HEK293T (cell line): ENCODE data around the gene TGFB2.

Source experiments
- ARNT ChIP-seq: fragments of 450-650 bp; IDR thresholded peaks from 2 replicates; pipeline ENCODE4 v1.6.1; 2017; ENCODE audit warnings: mild to moderate bottlenecking
- BHLHE40 ChIP-seq: fragments of 450-650 bp; IDR thresholded peaks from 2 replicates; pipeline ENCODE4 v1.6.1; 2016; ENCODE audit warnings: mild to moderate bottlenecking, moderate library complexity, borderline replicate concordance
- ELF4 ChIP-seq: fragments of 450-650 bp; IDR thresholded peaks from 2 replicates; pipeline ENCODE4 v1.6.1; 2017; ENCODE audit warnings: antibody characterized with exemption
- FOXA1 ChIP-seq: fragments of 450-650 bp; IDR thresholded peaks from 2 replicates; pipeline ENCODE4 v1.6.1; 2016; ENCODE audit warnings: mild to moderate bottlenecking
- FOXM1 ChIP-seq: fragments of 450-650 bp; IDR thresholded peaks from 2 replicates; pipeline ENCODE4 v1.6.1; 2017; ENCODE audit warnings: mild to moderate bottlenecking, borderline replicate concordance
- HDGF ChIP-seq: fragments of 450-650 bp; IDR thresholded peaks from 2 replicates; pipeline ENCODE4 v1.6.1; 2017; ENCODE audit warnings: antibody characterized with exemption, borderline replicate concordance
- LEF1 ChIP-seq: fragments of 450-650 bp; IDR thresholded peaks from 2 replicates; pipeline ENCODE4 v1.6.1; 2017; ENCODE audit warnings: mild to moderate bottlenecking, borderline replicate concordance
- NFRKB ChIP-seq: fragments of 450-650 bp; IDR thresholded peaks from 2 replicates; pipeline ENCODE4 v1.6.1; 2016; ENCODE audit warnings: mild to moderate bottlenecking, moderate library complexity
- SP1 ChIP-seq: fragments of 450-650 bp; IDR thresholded peaks from 2 replicates; pipeline ENCODE4 v1.6.1; 2017
- SUZ12 ChIP-seq: fragments of 450-650 bp; IDR thresholded peaks from 2 replicates; pipeline ENCODE4 v1.6.1; 2016; ENCODE audit warnings: mild to moderate bottlenecking
- TARDBP ChIP-seq: fragments of 450-650 bp; IDR thresholded peaks from 2 replicates; pipeline ENCODE4 v1.6.1; 2016
- ZNF384 ChIP-seq: fragments of 450-650 bp; IDR thresholded peaks from 2 replicates; pipeline ENCODE4 v1.6.1; 2016
- TF ChIP-seq, protein P1 (sequence below): fragments of 450-650 bp; IDR thresholded peaks from 2 replicates; pipeline ENCODE4 v1.6.1; 2016

DNA sequence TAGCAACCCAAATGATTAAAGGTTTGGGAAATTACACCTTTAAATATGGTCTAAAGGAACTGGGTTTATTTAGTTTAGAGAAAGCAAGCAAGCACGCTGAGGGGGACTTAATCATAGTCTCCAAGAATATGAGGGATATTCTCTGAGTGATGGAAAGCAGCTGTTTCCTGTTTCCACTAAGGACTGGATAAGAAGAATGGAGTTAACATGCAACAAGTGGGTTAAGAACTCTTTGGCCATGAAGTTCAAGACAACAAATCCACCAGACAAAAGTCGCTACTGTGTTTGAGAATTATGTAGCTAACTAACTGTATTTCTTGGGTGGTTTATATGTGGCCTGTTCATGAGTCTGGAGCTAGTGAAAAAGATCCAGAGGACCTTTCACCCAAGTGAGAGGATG, 85.7 kb downstream of the TGFB2 start:
- TF ChIP-seq ELF4: no peak
- TF ChIP-seq SP1: no peak
- no peak for TF ChIP-seq LEF1
- TF ChIP-seq NFRKB: no peak
- TF ChIP-seq TARDBP: no peak
- no peak for TF ChIP-seq SUZ12
- no peak for TF ChIP-seq FOXM1
- TF ChIP-seq ZNF384: no peak
- no peak for TF ChIP-seq FOXA1
- TF ChIP-seq BHLHE40: no peak
- TF ChIP-seq HDGF: no peak
- no peak for TF ChIP-seq ARNT
- TF ChIP-seq, protein P1, sequence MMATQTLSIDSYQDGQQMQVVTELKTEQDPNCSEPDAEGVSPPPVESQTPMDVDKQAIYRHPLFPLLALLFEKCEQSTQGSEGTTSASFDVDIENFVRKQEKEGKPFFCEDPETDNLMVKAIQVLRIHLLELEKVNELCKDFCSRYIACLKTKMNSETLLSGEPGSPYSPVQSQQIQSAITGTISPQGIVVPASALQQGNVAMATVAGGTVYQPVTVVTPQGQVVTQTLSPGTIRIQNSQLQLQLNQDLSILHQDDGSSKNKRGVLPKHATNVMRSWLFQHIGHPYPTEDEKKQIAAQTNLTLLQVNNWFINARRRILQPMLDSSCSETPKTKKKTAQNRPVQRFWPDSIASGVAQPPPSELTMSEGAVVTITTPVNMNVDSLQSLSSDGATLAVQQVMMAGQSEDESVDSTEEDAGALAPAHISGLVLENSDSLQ: no peak
